Naive thymus-derived CD4-positive, alpha-beta T cell (primary cell): Measurements from ENCODE around the gene LVRN. TPM values are rescaled to one million over a fixed set of nuclear protein-coding genes. Genes with fewer than 3 reads are reported as not detected.

Experiments used
- ATAC-seq: fragments of 150-1000 bp; cut with Tn5 transposase; 2 replicates; pipeline ENCODE4 v1.10.0; 2021; ENCODE audit warnings: mild to moderate bottlenecking, moderate library complexity
- CTCF ChIA-PET: fragments of 350-600 bp; sonication (Branson Sonifier 250); formaldehyde crosslinking; loops from one replicate; lab custom pipeline; 2021; ENCODE audit warnings: antibody characterized with exemption; lab: Charles Lee
- POLR2A ChIA-PET: fragments of 350-600 bp; sonication (Branson Sonifier 250); formaldehyde crosslinking; loops from one replicate; lab custom pipeline; 2021; ENCODE audit warnings: antibody characterized with exemption, inconsistent platforms; lab: Charles Lee
- DNase-seq, 9 donors: peaks; one replicate each; pipeline versions ENCODE4 v3.0.0 to v3.0.0-alpha.2; 2020 to 2022; ENCODE audit warnings: mixed read lengths in 1 of 9
- H3K27ac ChIP-seq: one replicate; pipeline ENCODE4 v1.7.0; 2013; ENCODE audit warnings: mild to moderate bottlenecking, low read depth, low read length, moderate library complexity
- H3K27me3 ChIP-seq, 2 donors: one replicate each; pipeline ENCODE4 v1.7.0; 2013; ENCODE audit warnings: low read length in 2 of 2, mild to moderate bottlenecking in 2 of 2, moderate library complexity in 2 of 2; ENCODE audit not compliant: control insufficient read depth in 2 of 2, insufficient read depth in 2 of 2
- H3K36me3 ChIP-seq, 3 experiments: 1 replicate in 2 of 3; 2 replicates in 1 of 3; pipeline ENCODE4 v1.7.0; 2013; ENCODE audit warnings: low read length in 3 of 3, mild to moderate bottlenecking in 3 of 3, moderate library complexity in 1 of 3; ENCODE audit not compliant: insufficient read depth in 3 of 3, control insufficient read depth in 2 of 3
- H3K4me1 ChIP-seq, 2 donors: one replicate each; pipeline ENCODE4 v1.7.0; 2013; ENCODE audit warnings: low read length in 2 of 2, mild to moderate bottlenecking in 2 of 2, moderate library complexity in 1 of 2; ENCODE audit not compliant: control insufficient read depth in 2 of 2, insufficient read depth in 2 of 2
- H3K4me3 ChIP-seq: 2 replicates; pipeline ENCODE4 v1.7.0; 2013; ENCODE audit warnings: mild to moderate bottlenecking, low read length
- H3K9me3 ChIP-seq, 3 experiments: 1 replicate in 2 of 3; 2 replicates in 1 of 3; pipeline ENCODE4 v1.7.0; 2013; ENCODE audit warnings: low read length in 3 of 3; ENCODE audit not compliant: control insufficient read depth in 2 of 3
- H3K27ac Mint-ChIP-seq, 9 donors: one replicate each; pipeline ENCODE4 v1.8.0; 2020 to 2022; ENCODE audit warnings: mixed read lengths in 9 of 9, mild to moderate bottlenecking in 8 of 9, moderate library complexity in 5 of 9, inconsistent platforms in 2 of 9
- H3K27me3 Mint-ChIP-seq, 5 donors: one replicate each; pipeline ENCODE4 v1.8.0; 2021 to 2022; ENCODE audit warnings: mixed read lengths in 5 of 5, mild to moderate bottlenecking in 1 of 5
- H3K36me3 Mint-ChIP-seq, 5 donors: one replicate each; pipeline ENCODE4 v1.8.0; 2020 to 2022; ENCODE audit warnings: mixed read lengths in 5 of 5, mild to moderate bottlenecking in 3 of 5, inconsistent platforms in 1 of 5
- H3K4me1 Mint-ChIP-seq, 7 donors: one replicate each; pipeline ENCODE4 v1.8.0; 2020 to 2022; ENCODE audit warnings: mixed read lengths in 7 of 7, mild to moderate bottlenecking in 3 of 7, inconsistent platforms in 1 of 7
- H3K4me3 Mint-ChIP-seq, 10 donors: one replicate each; pipeline ENCODE4 v1.8.0; 2020 to 2022; ENCODE audit warnings: mild to moderate bottlenecking in 10 of 10, mixed read lengths in 10 of 10, moderate library complexity in 6 of 10, inconsistent platforms in 2 of 10
- H3K9me3 Mint-ChIP-seq, 11 donors: one replicate each; pipeline ENCODE4 v1.8.0; 2020 to 2022; ENCODE audit warnings: mixed read lengths in 11 of 11, mild to moderate bottlenecking in 4 of 11, inconsistent platforms in 1 of 11, moderate library complexity in 1 of 11
- intact Hi-C, 2 donors: fragments of 100-400 bp; cut with micrococcal nuclease; formaldehyde crosslinking; loops; one replicate each; pipeline ENCODE4 v1.15.1; 2023
- polyA plus RNA-seq, 2 donors: library from polyadenylated mRNA; unstranded; fragments of 300-500 nt; fragmentation: Illumina TruSeq; gene quantifications; one replicate each; pipeline ENCODE4 v1.2.3, GENCODE V29; 2021
- total RNA-seq, 6 experiments: library from RNA in 5 of 6; stranded (reverse) in 5 of 6; gene quantifications; 1 replicate in 5 of 6; 2 replicates in 1 of 6; pipeline ENCODE4 v1.2.3 and lab custom pipeline; 2021 to 2026

Gene LVRN
- total and polyA plus RNA-seq, 7 experiments from 2014 or later, result 0.16 TPM; not detected in 6

GRCh38 chr5:115944501-115944900 is 17.8 kb upstream of the LVRN start:
- H3K36me3 ChIP-seq, result no peaks in the 10 kb centered on the region
- H3K27ac ChIP-seq, result no peak overlapping the region
- no peaks in the 10 kb centered on the region for H3K27me3 ChIP-seq
- H3K36me3 Mint-ChIP-seq, result no peaks in the 10 kb centered on the region
- DNase-seq (no peak), ATAC-seq (no peak)
- POLR2A ChIA-PET, result no interaction called here
- no peak overlapping the region for H3K27ac Mint-ChIP-seq
- H3K4me1 Mint-ChIP-seq, result no peaks in the 10 kb centered on the region
- no peaks in the 10 kb centered on the region for H3K4me1 ChIP-seq
- no peak overlapping the region for H3K4me3 ChIP-seq
- intact Hi-C loops, result no loop called here
- peaks cover 0 to 11% (median 4%) of the 10 kb centered on the region in 11 donors for H3K9me3 Mint-ChIP-seq
- peaks cover 0 to 12% (median 7%) of the 10 kb centered on the region in 5 donors for H3K27me3 Mint-ChIP-seq
- CTCF ChIA-PET, result no interaction called here
- H3K4me3 Mint-ChIP-seq, result no peak overlapping the region
- H3K9me3 ChIP-seq, result no peaks in the 10 kb centered on the region

GRCh38 chr5:115946655-115947054 is 15.6 kb upstream of the LVRN start:
- Histone ChIP-seq H3K9me3 (no peaks in the 10 kb centered on the region), H3K4me3 (no peak overlapping the region), H3K27ac (no peak overlapping the region), H3K36me3 (no peaks in the 10 kb centered on the region), H3K27me3 (peaks cover 0 to 3% of the 10 kb centered on the region in 2 donors), H3K4me1 (no peaks in the 10 kb centered on the region)
- CTCF ChIA-PET, result no interaction called here
- H3K9me3 Mint-ChIP-seq, result peaks cover 0 to 11% (median 2%) of the 10 kb centered on the region in 11 donors
- H3K36me3 Mint-ChIP-seq, result no peaks in the 10 kb centered on the region
- POLR2A ChIA-PET, result no interaction called here
- no peaks in the 10 kb centered on the region for H3K4me1 Mint-ChIP-seq
- intact Hi-C loops, result no loop called here
- peaks cover 2 to 17% (median 11%) of the 10 kb centered on the region in 5 donors for H3K27me3 Mint-ChIP-seq
- DNase-seq (no peak), ATAC-seq (no peak)
- H3K27ac Mint-ChIP-seq, result no peak overlapping the region
- no peak overlapping the region for H3K4me3 Mint-ChIP-seq

- POLR2A ChIA-PET, result no interaction called here
- intact Hi-C loops, result no loop called here
- Mint-ChIP-seq H3K27ac (no peak overlapping the region), H3K9me3 (peaks cover 0 to 9% (median 2%) of the 10 kb centered on the region in 11 donors), H3K27me3 (peaks cover 8 to 22% (median 13%) of the 10 kb centered on the region in 5 donors), H3K36me3 (no peaks in the 10 kb centered on the region), H3K4me1 (no peaks in the 10 kb centered on the region), H3K4me3 (no peak overlapping the region)
- ATAC-seq, result no peak
- no peak overlapping the region for H3K4me3 ChIP-seq
- peaks cover 0 to 3% of the 10 kb centered on the region in 2 donors for H3K27me3 ChIP-seq
- no peak for DNase-seq
- no peaks in the 10 kb centered on the region for H3K4me1 ChIP-seq
- H3K27ac ChIP-seq, result no peak overlapping the region
- CTCF ChIA-PET, result interaction anchor here (0.6 kb wide), 1 partner anchor 538 kb away, joined by 3 read pairs; no protein-coding TSS in a partner anchor
- no peaks in the 10 kb centered on the region for H3K9me3 ChIP-seq
- no peaks in the 10 kb centered on the region for H3K36me3 ChIP-seq
Measured at GRCh38 chr5:115947260-115947659, 15.0 kb upstream of the LVRN start.

- no peak overlapping the region for H3K4me3 Mint-ChIP-seq
- Histone ChIP-seq H3K4me3 (no peak overlapping the region), H3K27me3 (peaks cover 0 to 3% of the 10 kb centered on the region in 2 donors), H3K36me3 (no peaks in the 10 kb centered on the region), H3K9me3 (no peaks in the 10 kb centered on the region), H3K4me1 (no peaks in the 10 kb centered on the region), H3K27ac (no peak overlapping the region)
- H3K27me3 Mint-ChIP-seq, result peaks cover 11 to 26% (median 14%) of the 10 kb centered on the region in 5 donors
- ATAC-seq (no peak), DNase-seq (no peak)
- ChIA-PET POLR2A (no interaction called here), CTCF (interaction anchor here (0.6 kb wide), 1 partner anchor 539 kb away, joined by 3 read pairs; no protein-coding TSS in a partner anchor)
- H3K4me1 Mint-ChIP-seq, result no peaks in the 10 kb centered on the region
- H3K27ac Mint-ChIP-seq, result no peak overlapping the region
- H3K36me3 Mint-ChIP-seq, result no peaks in the 10 kb centered on the region
- H3K9me3 Mint-ChIP-seq, result peaks cover 0 to 4% (median 0%) of the 10 kb centered on the region in 11 donors
- intact Hi-C loops, result no loop called here
Measured at GRCh38 chr5:115948091-115948534, 14.2 kb upstream of the LVRN start.

- Histone ChIP-seq H3K36me3 (no peaks in the 10 kb centered on the region), H3K27ac (no peak overlapping the region), H3K4me1 (no peaks in the 10 kb centered on the region), H3K9me3 (no peaks in the 10 kb centered on the region), H3K27me3 (peaks cover 0 to 3% of the 10 kb centered on the region in 2 donors), H3K4me3 (no peak overlapping the region)
- intact Hi-C loops, result no loop called here
- ChIA-PET POLR2A (no interaction called here), CTCF (no interaction called here)
- no peak for ATAC-seq
- H3K27me3 Mint-ChIP-seq, result peaks cover 14 to 33% (median 15%) of the 10 kb centered on the region in 5 donors
- no peak for DNase-seq
- H3K9me3 Mint-ChIP-seq, result peaks cover 0 to 2% (median 0%) of the 10 kb centered on the region in 11 donors
- peaks cover 0 to 2% (median 0%) of the 10 kb centered on the region in 7 donors for H3K4me1 Mint-ChIP-seq
- no peak overlapping the region for H3K4me3 Mint-ChIP-seq
- H3K27ac Mint-ChIP-seq, result no peak overlapping the region
- H3K36me3 Mint-ChIP-seq, result no peaks in the 10 kb centered on the region
Measured at GRCh38 chr5:115949096-115949495, 13.2 kb upstream of the LVRN start.

- CTCF ChIA-PET, result no interaction called here
Measured at GRCh38 chr5:115952588-115952987, 9.7 kb upstream of the LVRN start.

GRCh38 chr5:115954144-115954543 is 8.1 kb upstream of the LVRN start:
- Mint-ChIP-seq H3K9me3 (peaks cover 0 to 2% (median 0%) of the 10 kb centered on the region in 11 donors), H3K27me3 (peaks cover 13 to 30% (median 19%) of the 10 kb centered on the region in 5 donors), H3K4me3 (no peak overlapping the region), H3K36me3 (no peaks in the 10 kb centered on the region), H3K4me1 (peaks cover 0 to 2% (median 0%) of the 10 kb centered on the region in 7 donors), H3K27ac (no peak overlapping the region)
- Histone ChIP-seq H3K27ac (no peak overlapping the region), H3K4me3 (no peak overlapping the region), H3K9me3 (no peaks in the 10 kb centered on the region), H3K36me3 (no peaks in the 10 kb centered on the region), H3K27me3 (peaks cover 0 to 3% of the 10 kb centered on the region in 2 donors), H3K4me1 (no peaks in the 10 kb centered on the region)
- POLR2A ChIA-PET, result no interaction called here
- CTCF ChIA-PET, result no interaction called here
- ATAC-seq, result no peak
- no peak for DNase-seq
- intact Hi-C loops, result no loop called here

More at GRCh38 chr5:115952588-115952987, 9.7 kb upstream of the LVRN start:
- POLR2A ChIA-PET, result no interaction called here
- H3K4me1 ChIP-seq, result no peaks in the 10 kb centered on the region
- peaks cover 0 to 2% (median 0%) of the 10 kb centered on the region in 7 donors for H3K4me1 Mint-ChIP-seq
- no peaks in the 10 kb centered on the region for H3K9me3 ChIP-seq
- no peak overlapping the region for H3K4me3 Mint-ChIP-seq
- DNase-seq (no peak), ATAC-seq (no peak)
- H3K27ac ChIP-seq, result no peak overlapping the region
- intact Hi-C loops, result no loop called here
- H3K36me3 Mint-ChIP-seq, result no peaks in the 10 kb centered on the region
- H3K36me3 ChIP-seq, result no peaks in the 10 kb centered on the region
- no peak overlapping the region for H3K4me3 ChIP-seq
- H3K27me3 ChIP-seq, result peaks cover 0 to 3% of the 10 kb centered on the region in 2 donors
- peaks cover 13 to 30% (median 15%) of the 10 kb centered on the region in 5 donors for H3K27me3 Mint-ChIP-seq
- no peaks in the 10 kb centered on the region for H3K9me3 Mint-ChIP-seq
- H3K27ac Mint-ChIP-seq, result no peak overlapping the region
